ENCODE data around the gene OXCT1.
"Not testable (repeated sequence)": the region's sequence is repeated elsewhere in the genome, so short reads cannot be mapped to it uniquely, and the experiment has no call there.

The OXCT1 gene

DNA sequence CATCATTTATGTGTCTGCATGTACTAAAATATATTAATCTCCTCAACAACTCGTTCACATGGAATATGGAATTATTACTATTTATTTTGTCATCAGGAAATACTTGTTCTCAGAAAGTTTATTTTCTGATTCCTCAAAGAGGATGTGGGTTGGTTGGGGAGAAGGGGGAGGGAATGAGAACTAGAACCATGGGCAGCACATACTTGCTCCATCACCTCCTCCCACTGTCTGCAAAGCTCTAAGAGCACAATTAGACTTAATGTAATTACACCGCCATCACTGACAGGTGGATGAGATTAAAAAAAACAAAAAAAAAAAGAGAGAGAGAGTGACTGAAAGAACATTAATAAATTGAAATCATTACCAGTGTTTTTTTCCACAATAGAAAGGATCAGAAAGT is 98.2 kb downstream of the OXCT1 start:
- DNase-seq, result no peak

DNA sequence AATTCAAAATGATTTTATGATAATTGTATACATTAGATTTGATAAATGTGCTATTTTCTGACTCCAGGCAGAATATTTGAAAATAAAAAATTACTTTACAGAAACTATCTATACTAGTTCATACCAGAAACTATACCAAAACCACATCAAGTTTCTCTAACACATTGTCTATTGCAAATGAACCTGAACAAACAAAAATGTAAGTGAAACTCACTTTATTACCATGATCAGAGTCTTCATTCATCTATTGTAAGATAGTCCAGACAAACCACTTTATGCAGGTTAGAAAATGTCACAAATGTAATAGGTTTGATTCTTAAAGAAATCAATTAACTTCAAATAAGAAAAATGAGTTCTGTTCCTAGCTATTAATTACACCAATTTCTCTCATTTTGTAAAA is 99.4 kb downstream of the OXCT1 start:
- DNase-seq, result no peak

DNA sequence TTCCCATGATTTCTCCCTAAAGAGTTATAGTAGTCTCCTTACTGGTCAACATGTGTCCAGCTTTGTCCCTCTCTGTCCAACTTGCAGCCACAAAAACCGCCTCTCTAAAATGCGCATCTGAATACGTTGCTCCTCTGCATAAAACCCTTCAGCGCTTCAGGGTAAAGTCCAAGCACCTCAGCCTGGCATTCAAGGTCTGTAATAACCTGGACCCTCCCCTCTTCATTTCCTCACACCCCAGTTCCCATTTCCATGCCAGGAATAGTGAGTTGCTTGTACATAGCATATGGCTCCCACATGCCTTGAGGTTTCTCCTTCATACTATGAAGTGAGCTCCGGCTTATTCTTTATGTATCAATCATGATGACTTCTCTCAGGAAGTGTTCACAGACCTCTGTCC is 101.5 kb downstream of the OXCT1 start:
- DNase-seq, result no peak

DNA sequence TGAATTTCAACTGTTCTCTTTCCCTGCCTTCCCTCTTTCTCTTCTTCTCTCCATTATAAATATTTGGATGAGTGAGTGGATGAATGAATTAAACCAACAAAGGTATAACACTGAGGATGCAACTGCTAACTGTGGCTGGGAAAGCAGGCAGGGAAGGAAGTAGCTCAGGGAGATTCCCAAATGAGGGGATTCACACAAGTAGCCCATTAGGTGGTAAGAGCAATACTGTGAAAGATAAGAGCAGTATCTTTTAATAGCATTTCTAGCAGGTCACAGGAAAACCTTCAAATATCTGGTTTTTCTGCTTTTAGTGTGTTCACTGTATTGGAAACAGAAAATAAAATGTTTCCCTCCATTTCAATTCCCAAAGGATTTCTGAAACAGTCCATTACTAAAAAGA is 105.6 kb downstream of the OXCT1 start:
- no peak for DNase-seq

DNA sequence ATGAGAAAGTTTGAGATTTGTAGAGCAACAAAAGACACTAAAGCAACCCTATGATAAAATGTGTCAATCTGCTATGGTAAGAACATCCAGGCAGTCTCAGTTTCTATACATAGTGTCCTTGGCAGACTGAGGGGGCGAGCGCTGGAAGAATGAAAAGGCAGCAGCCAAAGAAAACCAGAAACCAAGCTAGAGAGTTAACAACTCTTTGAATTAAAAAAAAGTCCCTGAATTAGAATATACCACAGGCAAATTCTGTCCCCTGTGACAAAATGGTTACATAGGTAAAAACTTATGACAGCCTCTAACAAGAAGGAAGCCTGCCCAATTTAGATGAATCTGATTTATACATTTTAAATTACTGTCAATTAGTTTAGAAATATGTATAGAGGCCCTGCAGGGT is 106.7 kb downstream of the OXCT1 start:
- DNase-seq, result no peak

DNA sequence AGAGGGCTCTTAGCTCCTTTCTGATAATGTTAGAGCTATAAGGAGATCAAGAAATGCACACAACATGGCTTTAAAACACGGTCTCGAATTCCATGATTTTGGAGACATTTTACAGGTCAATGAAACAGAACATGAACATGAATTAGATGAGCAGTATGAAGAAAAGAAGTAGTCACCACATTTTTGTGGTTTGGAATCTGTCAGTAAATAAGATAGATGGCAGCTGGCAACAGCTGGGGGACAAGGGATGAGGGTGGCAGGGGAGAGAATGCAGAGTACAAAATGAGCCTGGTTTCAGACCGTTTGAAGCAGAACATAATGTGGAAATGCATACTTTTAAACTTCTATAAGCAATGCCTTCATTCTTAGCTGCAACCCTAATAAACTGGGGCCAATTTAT is 107.1 kb downstream of the OXCT1 start:
- DNase-seq, result no peak

DNA sequence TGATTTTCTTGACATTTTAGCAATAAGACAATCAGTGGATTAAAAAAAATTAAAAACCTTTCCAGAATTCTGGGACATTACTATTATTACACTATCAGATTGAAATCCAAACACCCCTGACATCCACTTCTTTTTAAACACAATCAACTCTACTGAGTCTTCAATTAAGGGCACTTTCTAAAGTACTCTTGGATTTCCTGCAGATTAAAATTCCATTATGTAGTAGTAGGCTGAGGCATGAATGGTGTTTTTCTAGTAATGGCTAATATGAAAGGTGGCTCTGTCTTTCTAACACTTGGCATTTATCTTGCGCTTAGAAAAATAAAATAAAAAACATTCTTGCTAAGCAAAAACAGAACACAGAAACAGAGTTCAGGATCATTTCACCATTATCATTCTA is 107.8 kb downstream of the OXCT1 start:
- no peak for DNase-seq

DNA sequence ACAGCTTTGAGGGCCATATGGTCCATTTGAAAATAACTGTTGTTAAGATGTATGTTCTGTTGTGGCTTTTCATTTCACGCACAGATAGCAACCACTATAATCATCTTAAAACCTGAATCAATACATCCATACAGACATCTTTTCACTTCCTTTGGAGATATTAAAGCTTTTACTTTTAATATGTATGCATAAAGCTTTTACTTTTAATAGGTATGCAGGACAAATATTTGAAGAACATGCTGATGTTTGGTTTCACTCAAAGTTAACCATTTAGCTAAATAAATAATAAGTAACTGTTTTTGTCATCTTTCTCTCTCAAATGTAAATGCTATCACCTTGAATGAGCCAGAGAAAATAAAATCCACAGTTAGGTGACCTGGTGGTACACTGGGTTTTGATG is 108.6 kb downstream of the OXCT1 start:
- DNase-seq, result no peak

DNA sequence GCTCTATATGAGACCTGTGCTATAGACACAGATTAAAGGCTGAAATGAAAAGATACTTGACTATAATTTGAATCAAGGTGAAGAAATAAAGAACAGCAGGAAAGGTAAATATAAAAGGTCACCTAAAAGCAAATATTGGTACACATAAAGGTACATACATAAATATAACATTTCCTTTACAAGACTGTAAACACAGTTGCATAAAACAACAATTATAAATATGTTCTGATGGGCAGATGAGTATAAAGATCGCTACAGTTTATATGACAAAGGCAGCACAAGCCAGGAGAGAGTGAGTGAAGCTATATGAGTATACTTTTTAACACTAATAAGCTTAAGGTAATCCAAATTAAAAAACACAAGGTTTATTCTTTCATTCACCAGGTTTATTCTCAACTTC is 114.5 kb downstream of the OXCT1 start:
- no peak for DNase-seq

DNA sequence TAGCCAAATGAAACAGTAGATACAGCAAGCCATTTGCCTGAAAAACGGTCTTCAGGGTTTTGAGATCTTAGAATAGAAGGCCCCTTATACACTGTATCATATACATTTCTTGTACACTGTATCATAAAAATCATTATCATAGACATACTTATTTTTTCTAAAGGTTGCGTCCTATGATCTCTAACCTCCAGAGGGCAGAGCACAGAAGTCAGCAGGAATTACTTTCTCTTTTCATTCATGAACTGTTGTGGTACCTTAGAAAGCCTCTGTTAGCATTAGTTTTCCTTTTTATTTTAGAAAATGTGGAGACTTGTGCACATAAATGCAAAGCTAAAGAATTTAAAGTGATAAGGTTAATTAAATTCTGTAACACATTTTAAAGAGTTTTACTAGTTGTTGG is 115.4 kb downstream of the OXCT1 start:
- no peak for DNase-seq

DNA sequence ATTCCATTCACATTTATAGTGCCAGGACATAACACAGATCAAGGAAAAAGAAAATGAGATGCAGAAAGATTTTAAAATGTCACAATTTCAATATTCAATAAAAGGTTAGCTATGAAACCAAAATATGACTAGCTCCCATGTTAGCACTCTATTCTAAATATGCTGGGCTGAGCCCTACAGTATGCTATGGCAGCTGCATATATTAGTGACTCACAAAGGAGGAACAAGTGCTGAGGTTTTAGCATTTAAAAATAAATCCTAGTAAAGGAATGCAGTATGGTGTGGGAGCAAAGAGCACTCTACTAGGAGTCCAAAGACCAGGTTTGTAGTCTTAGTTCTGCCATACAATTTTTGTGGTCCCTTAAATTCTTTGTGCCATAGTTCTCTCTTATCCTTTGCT is 118.4 kb downstream of the OXCT1 start:
- no peak for DNase-seq

DNA sequence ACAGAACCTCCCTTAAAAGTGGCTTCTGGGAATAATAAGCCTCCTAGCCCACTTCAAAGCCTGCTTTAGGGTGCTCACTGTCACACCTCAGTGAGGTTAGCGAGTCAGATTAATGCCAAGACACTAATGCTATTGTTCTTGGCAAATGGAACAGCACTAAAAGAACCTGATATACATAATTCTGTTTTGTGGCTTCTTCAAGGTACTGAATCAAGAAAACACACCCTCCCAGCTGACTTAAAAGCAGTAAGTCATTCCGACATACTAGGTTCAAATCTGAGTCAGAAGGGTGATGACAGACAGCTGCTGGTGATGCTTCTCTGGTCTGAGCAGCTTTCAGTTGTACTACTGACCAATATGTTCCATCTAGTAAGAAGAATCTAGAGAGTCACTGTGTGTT is 121.6 kb downstream of the OXCT1 start:
- peak; percentile 8 to 14 for DNase-seq

DNA sequence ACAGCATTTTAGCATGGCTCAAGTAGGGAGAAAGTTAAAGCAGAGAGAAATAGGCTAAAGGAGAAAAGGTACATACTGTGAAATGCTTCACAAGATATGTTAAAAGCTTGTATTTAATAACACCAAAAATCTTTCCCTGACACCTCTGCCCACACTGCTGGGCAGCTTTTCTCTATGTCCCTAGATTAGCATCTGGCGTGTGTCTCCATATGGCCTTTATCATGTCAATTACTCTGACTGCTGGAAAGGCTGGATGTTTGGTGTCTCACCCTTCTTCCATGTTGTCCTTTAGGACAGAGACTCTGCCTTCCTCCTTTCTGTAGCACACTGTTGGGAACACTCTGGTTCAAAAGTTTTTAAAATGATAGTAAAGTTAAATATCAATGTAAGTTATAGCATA is 122.5 kb downstream of the OXCT1 start:
- no peak for DNase-seq

DNA sequence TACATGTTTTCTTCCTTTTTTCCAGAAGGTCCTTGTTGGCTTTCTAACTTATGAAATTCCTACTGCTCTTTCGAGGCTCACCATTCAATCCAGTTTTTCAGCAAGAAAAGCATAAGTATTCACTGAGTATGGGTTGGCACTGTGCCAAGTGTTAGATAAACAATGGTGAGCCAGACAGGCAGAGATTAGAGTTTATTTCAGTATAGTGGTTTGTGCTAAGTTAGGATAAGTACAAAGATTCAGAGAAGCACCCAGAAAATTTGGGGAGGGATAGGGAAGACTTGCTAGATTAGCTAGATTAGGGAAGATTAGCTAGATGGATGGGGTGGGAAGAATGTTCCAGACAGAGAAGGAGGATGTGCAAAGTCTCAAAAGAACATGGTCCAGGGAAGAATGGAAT is 122.9 kb downstream of the OXCT1 start:
- DNase-seq, result no peak

DNA sequence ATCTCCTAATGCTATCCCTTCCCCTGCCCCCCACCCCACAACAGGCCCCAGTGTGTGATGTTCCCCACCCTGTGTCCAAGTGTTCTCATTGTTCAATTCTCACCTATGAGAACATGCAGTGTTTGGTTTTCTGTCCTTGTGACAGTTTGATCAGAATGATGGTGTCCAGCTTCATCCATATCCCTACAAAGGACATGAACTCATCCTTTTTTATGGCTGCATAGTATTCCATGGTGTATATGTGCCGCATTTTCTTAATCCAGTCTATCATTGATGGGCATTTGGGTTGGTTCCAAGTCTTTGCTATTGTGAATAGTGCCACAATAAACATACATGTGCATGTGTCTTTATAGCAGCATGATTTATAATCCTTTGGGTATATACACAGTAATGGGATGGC is 127.6 kb downstream of the OXCT1 start:
- not testable (repeated sequence) for DNase-seq

DNA sequence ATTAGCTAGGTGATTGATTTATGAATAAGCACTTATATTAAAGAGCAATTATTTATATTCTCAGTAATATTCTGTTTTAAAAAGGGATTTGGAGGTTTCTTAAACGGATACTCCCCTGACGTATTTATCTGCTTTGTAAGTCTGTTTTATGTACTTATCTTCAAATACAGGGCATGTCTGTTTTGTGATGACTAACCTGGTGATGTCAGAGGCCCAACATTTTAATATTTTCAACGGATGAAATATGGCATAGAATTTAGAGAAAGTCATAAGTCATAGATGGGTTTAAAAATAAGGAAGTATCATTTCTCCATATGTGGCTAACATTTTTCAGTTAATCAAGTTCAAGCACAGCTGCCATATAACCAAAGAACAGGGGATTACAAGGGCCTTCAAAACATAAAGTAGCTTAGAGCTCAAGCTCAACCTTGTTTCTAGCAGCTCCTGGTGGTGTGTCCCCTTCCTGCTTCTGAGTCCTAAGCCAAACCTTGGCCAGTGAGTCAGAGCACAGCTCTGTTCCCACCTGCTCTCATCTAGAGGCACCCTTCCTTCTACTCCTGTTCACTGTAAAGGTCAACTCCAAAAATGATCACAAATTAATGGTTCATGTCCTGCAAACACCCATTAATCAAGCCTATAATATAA is 131.4 kb downstream of the OXCT1 start:
- DNase-seq, result no peak

DNA sequence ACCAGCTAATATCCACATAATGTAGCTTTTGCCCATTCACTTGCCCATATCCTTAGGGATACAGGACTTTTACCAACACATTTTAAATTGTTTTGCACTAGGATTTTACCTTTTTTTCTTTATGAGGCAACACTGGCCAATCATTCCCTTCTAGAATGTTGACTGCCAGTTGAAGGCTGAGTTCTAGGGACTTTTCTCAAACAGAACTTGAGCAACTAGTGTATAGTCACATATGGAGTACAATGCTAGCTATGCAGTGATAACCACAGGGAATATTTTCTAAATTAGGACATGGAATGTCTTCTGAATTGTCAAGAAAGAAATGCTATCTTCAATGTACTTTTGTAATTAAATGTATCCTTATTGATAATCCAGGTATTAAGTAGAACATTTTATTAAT is 133.6 kb downstream of the OXCT1 start:
- DNase-seq, result no peak

DNA sequence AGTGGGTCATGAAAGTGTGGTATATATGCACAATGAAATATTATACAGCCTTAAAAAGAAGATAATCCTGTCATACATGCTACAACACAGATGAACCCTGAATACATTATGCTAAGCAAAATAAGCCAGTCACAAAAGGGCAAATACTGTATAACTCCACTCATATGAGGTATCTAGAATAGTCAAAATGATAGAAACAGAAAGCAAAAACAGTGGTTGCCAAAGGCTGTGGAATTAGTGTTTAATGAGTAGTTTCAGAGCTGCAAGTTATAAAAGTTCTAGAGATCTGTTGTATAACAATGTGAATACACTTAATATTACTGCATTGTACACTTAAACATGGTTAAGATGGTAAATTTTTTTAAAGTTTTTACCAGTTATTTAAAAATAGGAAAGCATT is 135.0 kb downstream of the OXCT1 start:
- DNase-seq, result no peak

DNA sequence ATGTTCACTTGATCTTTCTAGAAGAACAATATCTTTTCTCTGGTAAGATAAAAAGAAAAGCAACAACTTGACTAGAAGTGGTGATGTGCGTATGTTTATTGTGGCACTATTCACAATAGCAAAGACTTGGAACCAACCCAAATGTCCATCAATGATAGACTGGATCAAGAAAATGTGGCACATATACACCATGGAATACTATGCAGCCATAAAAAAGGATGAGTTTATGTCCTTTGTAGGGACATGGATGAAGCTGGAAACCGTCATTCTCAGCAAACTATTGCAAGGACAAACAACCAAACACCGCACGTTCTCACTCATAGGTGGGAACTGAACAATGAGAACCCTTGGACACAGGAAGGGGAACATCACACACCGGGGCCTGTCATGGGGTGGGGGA is 140.8 kb downstream of the OXCT1 start:
- not testable (repeated sequence) for DNase-seq

DNA sequence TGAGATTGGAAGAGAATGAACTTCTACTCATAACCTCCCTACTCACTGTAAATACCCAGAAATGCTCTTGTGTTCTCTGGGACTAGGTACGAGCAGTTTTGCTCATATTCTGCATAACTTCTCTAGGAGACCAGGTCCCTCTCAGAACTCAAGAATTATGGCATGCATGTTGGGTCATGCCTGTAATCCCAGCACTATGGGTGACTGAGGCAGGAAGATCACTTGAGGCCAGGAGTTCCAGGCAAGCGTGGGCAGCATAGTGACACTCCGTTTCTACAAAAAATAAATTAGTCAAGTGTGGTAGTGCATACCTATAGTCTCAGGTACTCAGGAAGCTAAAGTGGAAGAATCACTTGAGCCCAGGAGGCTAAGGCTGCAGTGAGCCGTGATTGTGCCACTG is 141.9 kb downstream of the OXCT1 start:
- no peak for DNase-seq

DNA sequence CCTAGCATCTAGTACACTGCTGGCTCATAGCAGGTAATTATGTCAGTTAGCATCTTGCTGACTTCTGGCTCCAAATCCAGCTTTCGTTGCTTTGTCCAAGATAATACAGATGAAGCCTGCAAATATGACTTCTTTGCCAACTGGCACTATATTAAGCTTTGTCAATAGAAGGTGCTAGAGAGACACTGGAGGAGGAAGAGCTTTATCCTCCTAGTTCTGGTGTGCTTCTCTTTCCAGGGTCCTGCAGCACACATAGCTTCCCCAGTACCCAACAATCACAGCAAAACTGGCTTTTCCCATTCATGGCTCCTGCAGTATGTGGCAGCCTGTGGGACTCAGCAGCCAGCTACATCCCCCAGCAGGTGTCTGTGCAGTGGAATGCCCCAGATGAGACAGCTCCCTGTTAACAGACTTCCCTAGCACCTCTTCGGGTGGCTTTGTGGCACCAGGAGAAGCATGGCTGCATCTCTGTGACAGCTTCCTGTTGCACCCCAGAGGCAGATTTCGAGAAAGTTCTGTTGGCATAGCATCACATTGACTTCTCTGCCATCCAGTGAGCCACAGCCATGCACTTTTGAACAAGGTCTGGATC is 147.8 kb downstream of the OXCT1 start:
- no peak for DNase-seq

DNA sequence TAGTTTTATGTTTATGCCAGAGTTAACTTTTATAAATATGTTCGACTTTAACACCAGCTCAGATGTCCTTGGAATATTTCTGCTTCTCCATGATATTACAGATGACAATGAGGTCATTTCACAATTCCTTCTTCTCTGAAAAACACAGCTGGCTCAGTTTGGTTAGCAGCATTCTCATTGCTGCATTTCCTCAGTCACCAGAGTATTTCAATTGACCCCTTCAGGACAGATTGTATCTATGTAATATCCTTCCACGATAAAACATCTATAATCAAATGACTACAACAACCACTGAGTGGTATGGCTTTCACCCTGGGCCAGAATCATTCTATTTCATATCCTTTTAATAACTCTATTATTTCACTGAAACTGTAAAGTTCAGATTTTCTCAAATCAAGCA is 148.7 kb downstream of the OXCT1 start:
- DNase-seq, result no peak

DNA sequence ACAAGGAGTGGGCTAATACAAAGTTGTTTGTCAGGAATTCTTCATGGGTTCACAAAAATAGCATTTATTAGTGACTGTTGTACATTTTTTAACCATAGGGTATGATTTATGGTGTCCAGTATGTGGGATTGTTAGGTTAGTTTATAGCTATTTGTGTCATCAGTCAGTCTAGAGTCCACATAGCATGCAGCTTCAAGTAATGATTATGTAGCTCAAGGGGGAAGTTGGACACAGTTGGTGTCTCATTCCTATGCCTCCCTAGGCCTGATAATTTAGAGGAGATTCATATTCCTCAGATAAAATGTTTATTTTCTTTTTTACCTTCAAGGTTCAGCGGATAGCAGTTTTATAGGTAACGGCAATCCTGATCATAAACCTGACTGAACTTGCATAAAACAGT is 153.8 kb downstream of the OXCT1 start:
- DNase-seq, result no peak

DNA sequence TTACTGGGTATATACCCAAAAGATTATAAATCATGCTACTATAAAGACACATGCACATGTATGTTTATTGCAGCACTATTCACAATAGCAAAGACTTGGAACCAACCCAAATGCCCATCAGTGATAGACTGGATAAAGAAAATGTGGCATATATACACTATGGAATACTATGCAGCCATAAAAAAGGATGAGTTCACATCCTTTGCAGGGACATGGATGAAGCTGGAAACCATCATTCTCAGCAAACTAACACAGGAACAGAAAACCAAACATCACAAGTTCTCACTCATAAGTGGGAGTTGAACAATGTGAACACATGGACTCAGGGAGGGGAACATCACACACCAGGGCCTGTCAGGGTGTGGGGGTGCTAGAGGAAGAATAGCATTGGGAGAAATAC is 155.8 kb downstream of the OXCT1 start:
- DNase-seq, result not testable (repeated sequence)

DNA sequence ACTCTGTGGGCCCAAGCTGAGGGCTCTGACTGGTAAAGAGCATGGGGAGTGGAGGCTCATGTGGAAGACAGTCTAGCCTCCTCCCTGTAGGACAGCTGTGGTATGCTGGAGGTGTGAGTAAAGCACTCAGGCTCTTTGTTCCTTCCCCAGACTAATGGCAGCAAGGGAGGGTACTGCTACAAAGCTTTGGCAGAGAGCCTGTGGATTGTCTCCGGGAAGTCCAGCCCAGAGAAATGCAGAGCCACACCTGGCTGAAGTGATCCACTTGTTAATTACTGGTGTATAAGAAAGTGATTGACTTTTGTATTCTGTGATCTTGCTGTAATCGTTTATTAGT is 161.7 kb downstream of the OXCT1 start:
- DNase-seq, result no peak
